HG03469 (cell line): Measurements from ENCODE around the gene FAM13C.
"Not testable (repeated sequence)": the region's sequence is repeated elsewhere in the genome, so short reads cannot be mapped to it uniquely, and the experiment has no call there.

Experiments used
- ATAC-seq: cut with Tn5 transposase; IDR thresholded peaks from one replicate; pipeline ENCODE4 v1.9.1; 2021; ENCODE audit warnings: mild to moderate bottlenecking, moderate library complexity, moderate number of reproducible peaks; ENCODE audit not compliant: unreplicated experiment

FAM13C gene

GRCh38 chr10:59239108-59239507 is 123.2 kb downstream of the FAM13C start:
- not testable (repeated sequence) for ATAC-seq

- ATAC-seq = no peak
These were observed 124.6 kb downstream of the FAM13C start for GRCh38 chr10:59237775-59238174.

GRCh38 chr10:59236064-59236697 is 126.2 kb downstream of the FAM13C start:
- ATAC-seq = no peak

GRCh38 chr10:59234816-59235429 is 127.4 kb downstream of the FAM13C start:
- no peak for ATAC-seq

- ATAC-seq = no peak
These were observed 128.2 kb downstream of the FAM13C start for GRCh38 chr10:59234194-59234593.

- no peak for ATAC-seq
These were observed 132.9 kb downstream of the FAM13C start for GRCh38 chr10:59229441-59229840.

GRCh38 chr10:59227136-59227673 is 135.1 kb downstream of the FAM13C start:
- ATAC-seq = no peak

- no peak for ATAC-seq
These were observed 137.1 kb downstream of the FAM13C start for GRCh38 chr10:59225211-59225610.

GRCh38 chr10:59223597-59223996 is 138.8 kb downstream of the FAM13C start:
- ATAC-seq = not testable (repeated sequence)

- ATAC-seq = no peak
These were observed 139.6 kb downstream of the FAM13C start for GRCh38 chr10:59222788-59223187.

- ATAC-seq = no peak
These were observed 146.0 kb downstream of the FAM13C start for GRCh38 chr10:59216178-59216869.

- ATAC-seq = no peak
These were observed 148.2 kb downstream of the FAM13C start for GRCh38 chr10:59214160-59214559.

- ATAC-seq = no peak
These were observed 150.0 kb downstream of the FAM13C start for GRCh38 chr10:59212301-59212798.

- ATAC-seq = no peak
These were observed 156.1 kb downstream of the FAM13C start for GRCh38 chr10:59206204-59206720.
